Measurements from ENCODE around the gene ERMARD.

The ERMARD gene

DNA sequence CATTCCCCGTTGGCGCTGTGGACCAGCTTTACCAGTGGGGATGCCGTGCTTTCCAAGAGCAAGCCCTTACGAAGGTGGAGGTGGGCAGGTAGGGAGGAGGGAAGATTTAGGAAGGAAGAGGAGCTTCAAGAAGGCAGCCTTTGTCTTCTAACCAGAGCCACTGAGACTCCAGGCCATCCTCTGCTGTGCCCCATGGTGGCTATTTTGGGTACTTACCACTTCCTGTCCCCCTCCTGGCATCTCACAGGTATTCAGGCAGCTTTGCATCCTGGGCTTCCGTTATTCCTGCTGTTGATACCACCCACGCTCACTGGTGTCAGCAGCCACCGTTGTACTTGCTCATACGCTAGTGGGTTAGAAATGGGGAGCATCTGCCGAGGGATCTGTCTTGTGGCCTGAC lies 22.9 kb downstream of the ERMARD start:
- no peak for DNase-seq (ENCODE audit: low spot score)
- in situ Hi-C loops (cut with MboI; ENCODE audit: low pct_unique_long_range_greater_than_20kb, low sequenced_read_pairs, unreplicated experiment), result no loop called here
- TF ChIP-seq, protein P1, sequence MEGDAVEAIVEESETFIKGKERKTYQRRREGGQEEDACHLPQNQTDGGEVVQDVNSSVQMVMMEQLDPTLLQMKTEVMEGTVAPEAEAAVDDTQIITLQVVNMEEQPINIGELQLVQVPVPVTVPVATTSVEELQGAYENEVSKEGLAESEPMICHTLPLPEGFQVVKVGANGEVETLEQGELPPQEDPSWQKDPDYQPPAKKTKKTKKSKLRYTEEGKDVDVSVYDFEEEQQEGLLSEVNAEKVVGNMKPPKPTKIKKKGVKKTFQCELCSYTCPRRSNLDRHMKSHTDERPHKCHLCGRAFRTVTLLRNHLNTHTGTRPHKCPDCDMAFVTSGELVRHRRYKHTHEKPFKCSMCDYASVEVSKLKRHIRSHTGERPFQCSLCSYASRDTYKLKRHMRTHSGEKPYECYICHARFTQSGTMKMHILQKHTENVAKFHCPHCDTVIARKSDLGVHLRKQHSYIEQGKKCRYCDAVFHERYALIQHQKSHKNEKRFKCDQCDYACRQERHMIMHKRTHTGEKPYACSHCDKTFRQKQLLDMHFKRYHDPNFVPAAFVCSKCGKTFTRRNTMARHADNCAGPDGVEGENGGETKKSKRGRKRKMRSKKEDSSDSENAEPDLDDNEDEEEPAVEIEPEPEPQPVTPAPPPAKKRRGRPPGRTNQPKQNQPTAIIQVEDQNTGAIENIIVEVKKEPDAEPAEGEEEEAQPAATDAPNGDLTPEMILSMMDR (IDR thresholded peaks at IDR 0.05; ENCODE audit: extremely low read depth, insufficient read depth, missing control alignments), result no peak

DNA sequence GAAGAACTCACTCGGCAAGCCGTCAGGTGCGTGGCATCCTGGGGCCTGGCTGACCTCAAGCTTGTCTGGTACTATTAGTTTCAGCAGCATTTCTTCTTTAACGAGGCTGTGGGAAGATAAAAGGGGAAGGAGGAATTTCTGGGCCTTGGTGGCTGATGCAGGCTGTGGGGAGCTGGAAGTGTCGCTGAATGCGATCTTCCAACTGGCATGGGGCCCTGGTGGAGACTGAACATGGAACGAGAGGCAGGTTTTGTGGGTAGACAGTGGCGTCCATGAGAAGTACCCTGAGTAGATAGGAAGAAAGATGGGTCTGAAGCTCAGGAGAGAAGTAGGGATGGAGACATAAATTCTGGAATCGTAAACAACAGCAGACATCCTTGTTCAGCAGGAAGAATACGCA lies 23.9 kb downstream of the ERMARD start:
- in situ Hi-C loops (cut with MboI; ENCODE audit: low pct_unique_long_range_greater_than_20kb, low sequenced_read_pairs, unreplicated experiment), result no loop called here
- DNase-seq (ENCODE audit: low spot score), result no peak
- TF ChIP-seq, protein P1 (IDR thresholded peaks at IDR 0.05; ENCODE audit: extremely low read depth, insufficient read depth, missing control alignments), result no peak

DNA sequence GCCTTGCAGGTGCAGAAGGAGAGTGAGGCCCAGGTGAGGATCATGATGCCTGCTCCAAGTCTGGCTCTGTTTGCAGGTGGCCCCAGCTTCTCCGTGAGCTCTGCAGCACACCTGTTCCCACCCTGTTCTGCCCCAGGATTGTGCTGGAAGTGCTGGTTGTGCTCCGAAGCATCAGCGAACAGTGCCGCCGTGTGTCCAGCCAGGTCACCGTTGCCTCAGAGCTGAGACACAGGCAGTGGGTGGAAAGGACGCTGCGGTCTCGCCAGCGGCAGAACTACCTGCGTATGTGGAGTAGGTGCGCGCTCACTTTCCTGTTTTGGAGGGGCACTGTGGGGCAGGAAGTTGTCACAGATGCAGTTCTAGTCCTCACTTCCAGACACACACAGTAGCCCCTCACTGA lies 25.0 kb downstream of the ERMARD start:
- in situ Hi-C loops (cut with MboI; ENCODE audit: low pct_unique_long_range_greater_than_20kb, low sequenced_read_pairs, unreplicated experiment), result no loop called here
- DNase-seq (ENCODE audit: low spot score), result no peak
- TF ChIP-seq, protein P1 (IDR thresholded peaks at IDR 0.05; ENCODE audit: extremely low read depth, insufficient read depth, missing control alignments), result no peak

DNA sequence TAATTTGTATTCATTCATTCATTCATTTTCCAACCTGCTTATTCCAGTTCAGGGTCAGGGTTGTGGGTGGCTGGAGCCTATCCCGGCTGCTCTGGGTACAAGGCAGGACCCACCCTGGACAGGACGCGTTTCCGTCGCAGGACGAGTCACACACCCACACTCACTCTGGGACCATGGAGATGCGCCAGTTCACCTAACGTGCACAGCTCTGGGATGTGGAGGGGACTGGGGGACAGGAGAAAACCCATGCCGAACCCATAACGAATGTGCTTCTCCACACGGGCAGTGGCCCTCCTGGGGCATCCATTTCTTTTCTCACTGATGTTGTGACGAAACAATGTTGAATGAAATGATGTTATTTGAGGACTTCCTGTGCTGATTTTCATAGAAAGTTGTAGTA lies 26.5 kb downstream of the ERMARD start:
- no peak for DNase-seq (ENCODE audit: low spot score)
- TF ChIP-seq, protein P1 (IDR thresholded peaks at IDR 0.05; ENCODE audit: extremely low read depth, insufficient read depth, missing control alignments), result no peak

DNA sequence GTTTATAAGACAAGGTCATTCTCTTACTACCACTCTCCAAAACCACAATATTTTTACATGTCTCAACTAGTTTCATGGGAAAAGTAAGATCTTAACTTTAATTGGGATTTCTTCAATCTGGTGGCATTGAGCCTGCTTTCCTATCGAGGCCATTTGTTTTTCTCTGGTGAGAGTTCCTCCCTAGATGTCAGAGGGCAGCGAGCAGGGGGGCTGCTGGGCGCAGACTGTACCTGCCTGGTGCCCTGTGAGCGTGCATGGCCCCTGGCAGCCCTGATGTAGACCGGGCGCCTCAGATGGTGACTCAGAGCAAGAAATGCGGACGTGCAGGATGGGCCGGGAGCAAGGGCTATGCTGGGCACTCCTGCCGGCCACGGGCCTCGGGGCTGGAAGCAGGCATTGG lies 27.2 kb downstream of the ERMARD start:
- no peak for DNase-seq (ENCODE audit: low spot score)
- in situ Hi-C loops (cut with MboI; ENCODE audit: low pct_unique_long_range_greater_than_20kb, low sequenced_read_pairs, unreplicated experiment), result no loop called here
- TF ChIP-seq, protein P1 (IDR thresholded peaks at IDR 0.05; ENCODE audit: extremely low read depth, insufficient read depth, missing control alignments), result no peak

More for the DNA sequence above, 26.5 kb downstream of the ERMARD start:
- in situ Hi-C loops (cut with MboI; ENCODE audit: low pct_unique_long_range_greater_than_20kb, low sequenced_read_pairs, unreplicated experiment), result no loop called here

DNA sequence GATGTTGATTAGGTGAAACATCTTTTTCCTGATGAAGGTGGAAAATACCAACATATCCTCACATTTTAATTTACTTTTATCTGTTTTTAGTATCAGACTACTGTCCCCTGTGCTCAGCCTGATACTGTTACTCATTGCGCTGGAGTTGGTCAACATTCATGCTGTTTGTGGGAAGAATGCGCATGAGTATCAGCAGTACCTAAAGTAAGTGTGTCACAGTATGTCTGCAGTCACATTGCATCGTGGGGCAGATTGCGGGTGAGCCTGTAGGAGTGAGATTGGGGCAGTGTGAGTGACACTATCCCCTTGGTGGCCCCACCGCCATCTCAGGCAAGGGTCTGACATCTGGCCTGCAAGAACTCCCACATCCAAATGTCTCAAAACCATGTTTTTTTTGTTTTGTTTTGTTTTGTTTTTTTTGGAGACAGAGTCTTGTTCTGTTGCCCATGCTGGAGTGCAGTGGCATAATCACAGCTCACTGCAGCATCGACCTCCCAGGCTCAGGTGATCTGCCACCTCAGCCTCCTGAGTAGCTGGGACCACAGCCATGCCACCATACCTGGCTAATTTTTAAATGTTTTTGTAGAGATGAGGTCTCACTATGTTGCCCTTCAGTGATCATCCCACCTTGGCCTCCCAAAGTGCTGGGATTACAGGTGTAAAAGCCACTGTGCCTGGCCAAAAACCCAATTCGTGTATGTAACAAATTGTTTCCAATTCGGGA lies 27.8 kb downstream of the ERMARD start:
- TF ChIP-seq, protein P1 (IDR thresholded peaks at IDR 0.05; ENCODE audit: extremely low read depth, insufficient read depth, missing control alignments), result no peak
- no peak for DNase-seq (ENCODE audit: low spot score)
- in situ Hi-C loops (cut with MboI; ENCODE audit: low pct_unique_long_range_greater_than_20kb, low sequenced_read_pairs, unreplicated experiment), result no loop called here
